A673 (cell line): Measurements from ENCODE around the gene POLG. TPM values are rescaled to one million over a fixed set of nuclear protein-coding genes. Genes with fewer than 3 reads are reported as not detected.

Source experiments
- BruUV-seq: library from RNA; stranded (reverse); fragments of 400-500 nt; replicated peaks from 2 replicates; lab custom pipeline; 2021; lab: Mats Ljungman, UMichigan
- CTCF ChIA-PET: fragments of 300-600 bp; sonication (Branson Sonifier 250); formaldehyde crosslinking; loops from one replicate; lab custom pipeline; 2022; ENCODE audit warnings: antibody characterized with exemption; lab: Charles Lee
- POLR2A ChIA-PET: fragments of 300-600 bp; sonication (Branson Sonifier 250); formaldehyde crosslinking; loops from one replicate; lab custom pipeline; 2022; ENCODE audit warnings: antibody characterized with exemption; ENCODE audit not compliant: low non-redundant PET; lab: Charles Lee
- DNase-seq: peaks from one replicate; pipeline ENCODE4 v3.0.0-alpha.2; 2015; ENCODE audit warnings: low spot score
- H3K27ac ChIP-seq: fragments of 200-600 bp; sonication (generic); 2 replicates; pipeline ENCODE4 v1.5.1; 2016; ENCODE audit warnings: mixed run types, low read depth, mild to moderate bottlenecking, mixed read lengths, antibody characterized with exemption, low read length; ENCODE audit not compliant: poor library complexity, severe bottlenecking
- H3K27me3 ChIP-seq: fragments of 200-600 bp; sonication (generic); replicated peaks from 2 replicates; pipeline ENCODE4 v1.6.1; 2017; ENCODE audit warnings: mixed run types, low read depth, mild to moderate bottlenecking, mixed read lengths, antibody characterized with exemption, low read length; ENCODE audit not compliant: insufficient read depth, poor library complexity
- H3K36me3 ChIP-seq: fragments of 200-600 bp; sonication (generic); 2 replicates; pipeline ENCODE4 v1.6.1; 2016; ENCODE audit warnings: mixed run types, mild to moderate bottlenecking, mixed read lengths, antibody characterized with exemption, low read length; ENCODE audit not compliant: insufficient read depth, poor library complexity, severe bottlenecking
- H3K4me1 ChIP-seq: fragments of 200-600 bp; sonication (generic); 2 replicates; pipeline ENCODE4 v1.6.1; 2017; ENCODE audit warnings: mixed run types, mild to moderate bottlenecking, mixed read lengths, antibody characterized with exemption, low read length; ENCODE audit not compliant: insufficient read depth, poor library complexity, severe bottlenecking
- H3K4me3 ChIP-seq: fragments of 200-600 bp; sonication (generic); 2 replicates; pipeline ENCODE4 v1.5.1; 2016; ENCODE audit warnings: low read depth, mixed run types, mild to moderate bottlenecking, mixed read lengths, low read length; ENCODE audit not compliant: poor library complexity, severe bottlenecking
- H3K9me3 ChIP-seq: fragments of 200-600 bp; sonication (generic); 2 replicates; pipeline ENCODE4 v1.6.1; 2016; ENCODE audit warnings: mixed run types, low read depth, mild to moderate bottlenecking, mixed read lengths, antibody characterized with exemption, low read length; ENCODE audit not compliant: poor library complexity, severe bottlenecking
- EZH2 ChIP-seq: fragments of 200-600 bp; sonication (generic); IDR thresholded peaks from 2 replicates; pipeline ENCODE4 v1.6.1; 2017; ENCODE audit warnings: borderline replicate concordance, low read depth, mild to moderate bottlenecking, mixed read lengths, antibody characterized with exemption, low read length; ENCODE audit not compliant: poor library complexity, severe bottlenecking
- intact Hi-C: fragments of 100-400 bp; cut with micrococcal nuclease; formaldehyde crosslinking; loops from one replicate; pipeline ENCODE4 v1.10.0; 2022; ENCODE audit not compliant: unreplicated experiment
- total RNA-seq: library from RNA; stranded (reverse); gene quantifications from 2 replicates; pipeline ENCODE4 v1.2.3, GENCODE V29; 2021
- TF ChIP-seq, protein P1 (sequence below): fragments of 300-800, 200-600 bp; sonication (generic); conservative IDR thresholded peaks from 2 replicates; pipeline ENCODE4 v1.5.1; 2017; ENCODE audit warnings: low read depth, mild to moderate bottlenecking, antibody characterized with exemption, low read length, moderate library complexity, mixed read lengths

Gene POLG
- total RNA-seq, 1 experiment from 2014 or later: 166 TPM

DNA sequence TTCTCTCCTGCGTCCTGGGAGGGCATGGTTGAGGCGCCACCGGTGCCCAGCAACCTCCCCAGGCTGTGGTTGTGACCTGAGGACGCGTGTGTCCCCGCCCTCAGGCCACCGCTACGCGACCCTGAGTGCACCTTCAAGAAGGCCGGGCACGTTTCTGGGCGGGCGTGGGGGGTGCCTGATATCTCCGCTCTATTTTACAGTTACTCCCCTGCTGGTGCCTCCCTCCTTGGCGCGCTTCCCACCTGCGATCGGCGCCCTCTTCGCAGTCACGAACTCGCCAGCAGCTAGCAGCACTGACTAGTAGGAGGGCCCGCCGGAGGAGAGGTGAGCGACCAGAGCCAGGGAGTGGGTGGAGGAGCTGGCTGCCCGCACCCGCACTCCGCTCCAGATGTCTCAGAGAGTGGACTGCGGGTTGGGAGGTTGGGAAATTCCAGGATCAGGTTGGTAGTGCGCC, 43.2 kb upstream of the POLG start:
- Histone ChIP-seq H3K4me1 (peaks cover under 1% of the 10 kb centered on the region), H3K27ac (no peak overlapping the region), H3K36me3 (no peaks in the 10 kb centered on the region), H3K27me3 (no peaks in the 10 kb centered on the region), H3K4me3 (no peak overlapping the region), H3K9me3 (no peaks in the 10 kb centered on the region)
- no peak for DNase-seq
- intact Hi-C loops: no loop called here
- ChIA-PET CTCF (no interaction called here), POLR2A (no interaction called here)
- TF ChIP-seq, protein P1, sequence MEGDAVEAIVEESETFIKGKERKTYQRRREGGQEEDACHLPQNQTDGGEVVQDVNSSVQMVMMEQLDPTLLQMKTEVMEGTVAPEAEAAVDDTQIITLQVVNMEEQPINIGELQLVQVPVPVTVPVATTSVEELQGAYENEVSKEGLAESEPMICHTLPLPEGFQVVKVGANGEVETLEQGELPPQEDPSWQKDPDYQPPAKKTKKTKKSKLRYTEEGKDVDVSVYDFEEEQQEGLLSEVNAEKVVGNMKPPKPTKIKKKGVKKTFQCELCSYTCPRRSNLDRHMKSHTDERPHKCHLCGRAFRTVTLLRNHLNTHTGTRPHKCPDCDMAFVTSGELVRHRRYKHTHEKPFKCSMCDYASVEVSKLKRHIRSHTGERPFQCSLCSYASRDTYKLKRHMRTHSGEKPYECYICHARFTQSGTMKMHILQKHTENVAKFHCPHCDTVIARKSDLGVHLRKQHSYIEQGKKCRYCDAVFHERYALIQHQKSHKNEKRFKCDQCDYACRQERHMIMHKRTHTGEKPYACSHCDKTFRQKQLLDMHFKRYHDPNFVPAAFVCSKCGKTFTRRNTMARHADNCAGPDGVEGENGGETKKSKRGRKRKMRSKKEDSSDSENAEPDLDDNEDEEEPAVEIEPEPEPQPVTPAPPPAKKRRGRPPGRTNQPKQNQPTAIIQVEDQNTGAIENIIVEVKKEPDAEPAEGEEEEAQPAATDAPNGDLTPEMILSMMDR: no peak
- TF ChIP-seq EZH2: no peak
- BruUV-seq: no TSS peak

DNA sequence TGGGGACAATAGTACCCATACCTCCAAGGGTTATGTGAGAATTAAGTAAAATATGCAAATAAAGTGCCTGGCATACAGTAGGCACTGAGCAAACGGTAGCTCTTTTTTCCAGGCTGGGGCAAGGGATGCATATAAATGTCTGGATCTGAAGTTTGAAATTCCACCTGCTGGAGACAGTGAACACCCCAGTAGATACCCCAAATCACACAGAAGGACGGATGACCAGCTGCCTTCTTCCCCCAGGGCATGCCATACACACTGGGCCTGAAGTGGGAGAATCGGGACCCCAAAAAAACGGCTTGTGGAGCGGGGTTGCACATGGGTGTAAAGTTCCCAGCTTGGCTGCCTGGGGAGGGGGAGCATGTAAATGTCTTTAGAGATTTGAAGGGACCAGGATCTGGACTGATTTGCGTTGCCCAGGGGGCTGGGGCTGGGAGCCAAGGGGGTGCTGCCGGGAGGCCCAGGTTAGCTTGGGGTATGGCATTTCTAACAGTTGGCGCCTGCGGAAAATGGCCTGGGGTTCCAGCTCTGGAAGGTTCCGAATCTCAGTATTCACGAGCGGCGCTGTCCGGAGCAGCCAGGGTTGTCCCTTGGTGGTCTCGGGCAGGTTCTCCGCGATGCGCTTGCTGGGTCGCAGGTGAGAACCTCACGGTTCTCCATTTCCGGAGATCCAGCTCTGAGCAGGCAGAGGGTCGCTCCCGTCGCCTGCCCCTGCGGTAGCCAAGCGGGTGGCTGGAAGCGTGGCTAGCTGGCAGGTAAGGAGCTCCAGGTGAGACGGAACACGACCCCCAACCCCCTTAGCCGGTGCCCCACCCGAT, 42.6 kb upstream of the POLG start:
- no peak overlapping the region for H3K27ac ChIP-seq
- DNase-seq: no peak
- H3K4me3 ChIP-seq: no peak overlapping the region
- H3K4me1 ChIP-seq: no peaks in the 10 kb centered on the region
- CTCF ChIA-PET: no interaction called here
- POLR2A ChIA-PET: no interaction called here
- no TSS peak for BruUV-seq
- no peaks in the 10 kb centered on the region for H3K27me3 ChIP-seq
- TF ChIP-seq EZH2: no peak
- TF ChIP-seq, protein P1: no peak
- intact Hi-C loops: no loop called here
- H3K36me3 ChIP-seq: no peaks in the 10 kb centered on the region
- no peaks in the 10 kb centered on the region for H3K9me3 ChIP-seq

DNA sequence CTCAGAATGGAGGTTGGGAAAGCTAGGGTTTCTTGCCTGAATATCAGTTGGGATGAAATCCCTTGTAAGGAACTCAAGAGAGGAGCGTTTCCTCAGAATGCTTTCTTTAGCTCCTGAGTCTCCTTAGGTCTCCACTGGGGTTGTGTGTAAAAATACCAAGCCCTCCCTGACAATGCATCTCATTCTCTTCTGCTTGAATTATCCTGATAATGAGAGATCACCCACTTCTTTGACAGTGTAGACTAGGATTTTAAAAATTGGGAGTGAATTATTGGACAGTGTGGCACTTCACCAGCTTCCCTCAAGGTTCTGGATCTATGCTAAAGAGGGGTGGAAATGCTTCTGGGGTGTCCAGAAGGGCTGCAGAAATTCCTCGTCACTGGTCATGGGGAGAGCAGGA, 41.8 kb upstream of the POLG start:
- H3K36me3 ChIP-seq: no peaks in the 10 kb centered on the region
- CTCF ChIA-PET: interaction anchor here (0.9 kb wide), 1 partner anchor 17 kb away, joined by 6 read pairs; no protein-coding TSS in a partner anchor
- TF ChIP-seq, protein P1: no peak
- no peak for TF ChIP-seq EZH2

More for the DNA sequence above, 41.8 kb upstream of the POLG start:
- no peak for DNase-seq
- H3K4me1 ChIP-seq: no peaks in the 10 kb centered on the region
- POLR2A ChIA-PET: no interaction called here
- H3K27ac ChIP-seq: no peak overlapping the region
- no peak overlapping the region for H3K4me3 ChIP-seq
- intact Hi-C loops: no loop called here
- H3K9me3 ChIP-seq: no peaks in the 10 kb centered on the region
- no TSS peak for BruUV-seq
- H3K27me3 ChIP-seq: no peaks in the 10 kb centered on the region
